GM08714 (cell line): ENCODE results near the gene OLA1.

ENCODE experiments used
- H3K4me3 ChIP-seq: fragments of 200-500 bp; sonication (Bioruptor generic); 2 replicates; pipeline ENCODE4 v1.5.1; 2014; ENCODE audit warnings: mild to moderate bottlenecking, low read length, inconsistent platforms
- ZNF274 ChIP-seq: IDR thresholded peaks from 2 replicates; pipeline ENCODE4 v1.6.1; 2012; ENCODE audit warnings: mild to moderate bottlenecking, low read depth, low read length

Gene OLA1

GRCh38 chr2:174245065-174245464 is 3.3 kb downstream of the OLA1 start:
- H3K4me3 ChIP-seq = no peak overlapping the region
- TF ChIP-seq ZNF274 = no peak

GRCh38 chr2:174243812-174244211 is 4.5 kb downstream of the OLA1 start:
- no peak overlapping the region for H3K4me3 ChIP-seq
- no peak for TF ChIP-seq ZNF274

GRCh38 chr2:174240097-174240496 is 8.2 kb downstream of the OLA1 start:
- H3K4me3 ChIP-seq = no peak overlapping the region
- TF ChIP-seq ZNF274 = no peak

- H3K4me3 ChIP-seq = no peak overlapping the region
- no peak for TF ChIP-seq ZNF274
These were observed 11.9 kb downstream of the OLA1 start for GRCh38 chr2:174236429-174236828.

GRCh38 chr2:174235680-174236079 is 12.7 kb downstream of the OLA1 start:
- TF ChIP-seq ZNF274 = no peak
- H3K4me3 ChIP-seq = no peak overlapping the region

- TF ChIP-seq ZNF274 = no peak
- no peak overlapping the region for H3K4me3 ChIP-seq
These were observed 14.5 kb downstream of the OLA1 start for GRCh38 chr2:174233771-174234275.

GRCh38 chr2:174227748-174228147 is 20.6 kb downstream of the OLA1 start:
- TF ChIP-seq ZNF274 = no peak
- no peak overlapping the region for H3K4me3 ChIP-seq

GRCh38 chr2:174224665-174225288 is 23.6 kb downstream of the OLA1 start:
- H3K4me3 ChIP-seq = no peak overlapping the region

GRCh38 chr2:174224125-174224524 is 24.2 kb downstream of the OLA1 start:
- TF ChIP-seq ZNF274 = no peak
- H3K4me3 ChIP-seq = no peak overlapping the region

More at GRCh38 chr2:174224665-174225288, 23.6 kb downstream of the OLA1 start:
- no peak for TF ChIP-seq ZNF274

GRCh38 chr2:174223388-174223787 is 24.9 kb downstream of the OLA1 start:
- TF ChIP-seq ZNF274 = no peak

GRCh38 chr2:174222154-174222553 is 26.2 kb downstream of the OLA1 start:
- TF ChIP-seq ZNF274 = no peak
- no peak overlapping the region for H3K4me3 ChIP-seq

More at GRCh38 chr2:174223388-174223787, 24.9 kb downstream of the OLA1 start:
- H3K4me3 ChIP-seq = no peak overlapping the region

GRCh38 chr2:174219321-174219720 is 29.0 kb downstream of the OLA1 start:
- no peak overlapping the region for H3K4me3 ChIP-seq
- no peak for TF ChIP-seq ZNF274

GRCh38 chr2:174218773-174219172 is 29.6 kb downstream of the OLA1 start:
- TF ChIP-seq ZNF274 = no peak
- H3K4me3 ChIP-seq = no peak overlapping the region

- TF ChIP-seq ZNF274 = no peak
- H3K4me3 ChIP-seq = no peak overlapping the region
These were observed 30.5 kb downstream of the OLA1 start for GRCh38 chr2:174217869-174218268.

GRCh38 chr2:174211954-174212353 is 36.4 kb downstream of the OLA1 start:
- no peak overlapping the region for H3K4me3 ChIP-seq
- TF ChIP-seq ZNF274 = no peak

- H3K4me3 ChIP-seq = no peak overlapping the region
- no peak for TF ChIP-seq ZNF274
These were observed 37.5 kb downstream of the OLA1 start for GRCh38 chr2:174210862-174211261.

GRCh38 chr2:174209325-174209724 is 39.0 kb downstream of the OLA1 start:
- TF ChIP-seq ZNF274 = no peak

More at GRCh38 chr2:174209325-174209724, 39.0 kb downstream of the OLA1 start:
- no peak overlapping the region for H3K4me3 ChIP-seq
